HT-29 (cell line): ENCODE results near the gene PRR23B. TPM values are rescaled to one million over a fixed set of nuclear protein-coding genes. Genes with fewer than 3 reads are reported as not detected.
"Not testable (repeated sequence)": the region's sequence is repeated elsewhere in the genome, so short reads cannot be mapped to it uniquely, and the experiment has no call there.

ENCODE experiments used
- DNase-seq: peaks from one replicate; pipeline ENCODE4 v3.0.0-alpha.2; 2015; ENCODE audit warnings: low spot score
- total RNA-seq: library from RNA; depleted of rRNA; stranded (reverse); fragments of >200 nt; shearing (Covaris generic); gene quantifications from 2 replicates; pipeline ENCODE4 v1.2.3, GENCODE V29; 2014; rRNA removed

The PRR23B gene
- not detected in 2 replicates for total RNA-seq

DNA sequence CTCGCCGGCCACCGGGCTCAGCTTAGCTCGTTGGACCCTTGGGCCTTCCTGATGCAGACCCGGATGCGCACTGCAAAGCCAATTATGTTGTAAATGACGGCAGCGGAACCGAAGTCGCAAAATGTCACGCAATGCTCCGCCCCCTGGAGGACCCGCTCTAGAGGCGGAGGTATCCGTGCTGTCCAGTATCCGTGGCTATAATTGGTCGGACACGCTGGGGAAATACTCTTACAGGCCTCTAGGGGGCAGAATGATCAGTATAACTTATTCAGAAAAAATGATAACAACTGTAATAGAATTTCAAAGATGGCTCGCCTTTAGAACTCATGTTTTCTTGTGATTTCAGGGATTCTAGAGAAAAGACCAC lies at the start of gene PRR23B:
Gene PRR23B (minus strand): TSS at position 59 of the 367 bp plus-strand sequence. CDS start 265 bp downstream, outside the sequence.
- DNase-seq: no peak

DNA sequence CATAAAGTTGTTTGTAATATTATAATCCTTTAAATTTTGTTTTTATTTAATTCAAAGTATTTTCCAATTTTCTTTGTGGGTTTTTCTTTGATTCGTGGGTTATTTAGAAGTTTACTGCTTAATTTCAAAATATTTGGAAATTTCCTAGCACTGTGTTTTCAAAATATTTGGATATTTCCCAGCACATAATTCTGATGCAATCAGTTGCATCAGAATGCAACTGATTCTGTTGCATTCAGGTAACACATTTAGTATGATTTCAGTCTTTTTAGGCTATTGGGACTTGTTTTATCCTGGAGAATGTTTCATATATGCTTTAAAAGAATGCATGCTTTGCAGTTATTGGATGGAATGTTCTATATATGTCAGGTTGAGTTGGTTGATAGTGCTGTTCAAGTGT lies 42.2 kb upstream of the PRR23B start:
- DNase-seq: no peak

DNA sequence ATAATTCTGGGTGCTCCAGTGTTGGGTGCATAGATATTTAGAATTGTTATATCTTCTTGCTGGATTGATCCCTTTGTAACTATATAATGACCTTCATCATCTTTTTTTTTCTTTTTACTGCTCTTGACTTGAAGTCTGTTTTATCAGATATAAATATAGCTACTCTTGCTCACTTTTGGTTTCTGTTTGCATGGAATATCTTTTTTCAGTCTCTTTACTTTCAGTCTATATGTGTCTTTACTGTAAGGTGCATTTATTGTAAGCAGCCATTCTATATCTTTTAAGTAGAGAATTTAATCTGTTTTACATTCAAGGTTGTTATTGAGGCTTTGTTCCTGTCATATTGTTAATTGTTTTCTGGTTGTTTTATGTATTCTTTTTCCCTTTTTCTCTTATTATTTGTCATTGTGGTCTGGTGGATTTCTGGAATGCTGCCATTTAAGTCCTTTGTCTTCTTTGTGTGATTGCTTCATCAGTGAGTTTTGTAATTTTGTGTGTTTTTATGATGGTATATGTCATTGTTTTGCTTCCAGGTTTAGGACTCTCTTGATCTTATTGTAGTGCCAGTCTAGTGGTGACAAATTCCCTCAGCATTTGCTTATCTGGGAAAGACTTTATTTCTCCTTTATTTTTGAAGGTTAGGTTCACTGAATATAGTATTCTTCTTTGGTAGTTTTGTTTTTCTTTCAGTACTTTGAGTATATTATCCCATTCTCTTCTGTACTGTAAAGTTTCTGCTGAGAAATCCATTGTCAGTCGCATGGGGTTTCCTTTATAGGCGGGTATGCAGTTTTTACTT lies 32.3 kb upstream of the PRR23B start:
- DNase-seq: no peak

GRCh38 chr3:139044366-139045210 lies 23.9 kb upstream of the PRR23B start, which contains the start of gene PRR23C:
Gene PRR23C (minus strand): TSS chr3:139044892. CDS start chr3:139044620, 272 bp downstream.
- DNase-seq: no peak

DNA sequence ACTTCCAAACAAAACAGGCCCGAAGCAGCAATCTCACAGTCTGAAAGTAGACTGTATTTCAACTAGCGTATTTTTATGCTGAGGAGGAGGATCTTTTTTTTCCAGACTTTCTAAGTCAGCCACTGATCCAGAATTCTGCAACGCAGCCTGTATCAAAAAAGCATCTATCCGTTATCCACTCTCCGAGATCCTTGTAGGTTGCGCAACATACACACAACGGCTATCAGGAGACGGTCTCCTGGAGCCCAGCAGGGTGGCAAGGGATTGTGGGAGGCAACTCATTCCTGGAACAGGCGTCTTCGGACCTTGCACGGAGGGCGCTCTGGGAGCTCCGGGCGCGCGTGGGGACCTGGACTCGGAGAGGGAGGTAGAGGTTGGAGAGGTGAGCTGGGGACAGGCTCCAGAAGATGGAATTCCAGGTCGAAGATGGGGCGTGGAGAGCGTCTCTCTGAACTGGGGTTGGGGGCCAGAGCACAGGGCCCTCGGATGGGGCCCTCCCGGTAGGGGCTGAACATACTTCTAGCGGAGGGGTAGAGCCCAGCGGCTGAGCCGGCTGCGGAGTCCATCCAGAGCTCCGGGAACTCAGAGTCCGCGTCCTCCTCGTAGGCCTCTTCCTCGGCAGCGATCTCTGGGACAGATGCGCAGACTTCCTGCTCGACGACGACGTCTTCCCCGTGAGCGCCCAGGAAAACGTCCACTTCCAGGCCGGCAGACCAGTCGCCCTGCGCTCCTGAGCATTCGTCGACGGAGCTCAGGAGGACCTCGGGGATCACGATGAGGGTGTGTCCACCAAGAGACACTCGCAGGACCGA lies 23.0 kb upstream of the PRR23B start:
- DNase-seq: no peak

GRCh38 chr3:139037478-139037877 lies 16.8 kb upstream of the PRR23B start:
- no peak for DNase-seq

- peak; percentile 3 for DNase-seq
These were observed 11.7 kb upstream of the PRR23B start for GRCh38 chr3:139032326-139033002.

- DNase-seq: not testable (repeated sequence)
These were observed 9.8 kb upstream of the PRR23B start for GRCh38 chr3:139030576-139030975.

GRCh38 chr3:139024968-139025367 lies 4.2 kb upstream of the PRR23B start:
- DNase-seq: no peak

- DNase-seq: no peak
These were observed 474 bp downstream of the PRR23B start for GRCh38 chr3:139020036-139020867.

DNA sequence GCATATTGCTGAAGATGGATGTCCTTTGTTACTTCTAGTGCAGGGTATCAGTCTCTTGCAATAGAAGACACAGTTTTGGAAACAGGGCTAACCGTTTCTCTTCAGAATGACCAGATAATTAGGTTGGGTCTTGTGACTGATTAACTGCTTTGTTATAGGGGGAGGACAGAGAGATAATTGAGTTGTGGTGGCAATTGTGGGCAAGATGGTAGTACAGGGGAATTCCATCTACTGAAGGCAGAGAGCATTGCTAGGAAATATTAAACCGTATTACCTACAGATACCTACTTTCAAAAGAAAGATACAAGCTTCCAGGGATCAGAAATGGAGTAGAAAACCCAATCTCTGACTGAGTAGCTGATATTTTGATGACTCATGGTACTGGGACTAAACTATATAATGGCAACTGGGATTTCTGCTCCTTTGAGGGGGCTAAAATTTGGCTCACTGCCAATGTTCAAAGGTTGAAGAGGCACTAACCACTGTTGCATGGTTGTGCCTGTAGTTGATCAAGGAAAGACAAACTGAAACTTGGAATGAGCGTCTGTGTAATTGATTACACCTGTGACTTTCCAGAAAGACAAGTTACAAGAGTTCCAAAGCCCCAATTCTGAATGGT lies 4.2 kb downstream of the PRR23B start:
- no peak for DNase-seq

- DNase-seq: no peak
These were observed 14.5 kb downstream of the PRR23B start, which contains the start of gene PRR23A for GRCh38 chr3:139006051-139006716. Gene PRR23A (minus strand): TSS chr3:139006268. CDS start chr3:139006268, 0 bp downstream.

- no peak for DNase-seq
These were observed 15.3 kb downstream of the PRR23B start for GRCh38 chr3:139005356-139005993.

GRCh38 chr3:138995706-138996105 lies 25.0 kb downstream of the PRR23B start:
- no peak for DNase-seq

DNA sequence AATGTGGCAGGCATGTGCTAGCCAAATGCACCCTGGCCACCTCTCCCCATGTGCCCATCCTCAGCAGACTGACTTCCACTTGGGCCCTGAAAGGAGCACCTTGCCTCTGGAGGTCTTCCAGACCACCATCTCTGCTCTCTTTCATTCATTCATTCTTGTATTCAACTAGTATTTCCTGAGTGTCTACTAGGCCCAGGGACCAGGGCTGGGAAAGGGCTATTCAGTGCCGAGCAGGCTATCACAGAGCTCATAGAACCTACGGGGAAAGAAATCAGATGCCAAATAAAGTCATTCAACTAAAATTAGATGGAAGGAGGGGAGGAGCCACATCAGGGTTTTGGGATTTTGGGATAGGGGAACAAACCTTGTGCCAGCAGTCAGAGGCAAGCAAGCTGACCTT lies 33.5 kb downstream of the PRR23B start:
- DNase-seq: no peak

DNA sequence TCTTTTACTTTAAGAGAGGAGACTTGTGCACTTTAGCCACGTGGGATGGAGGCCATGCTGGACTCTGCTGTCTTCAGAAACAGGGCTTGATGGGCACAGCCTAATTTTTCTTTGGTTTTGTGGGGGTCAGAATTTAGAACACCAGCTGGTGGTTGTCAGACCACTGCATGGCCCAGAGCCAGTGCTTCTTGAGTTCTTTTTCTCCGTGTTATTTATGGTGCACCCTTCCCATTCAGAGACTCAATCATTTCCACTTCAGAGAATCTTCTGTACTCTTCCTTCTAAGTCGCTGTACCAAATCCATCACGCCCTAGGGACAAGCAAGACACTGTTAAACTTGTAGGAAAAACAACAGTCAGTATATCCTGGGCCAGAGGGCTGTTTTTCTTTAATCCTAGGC lies 34.8 kb downstream of the PRR23B start:
- no peak for DNase-seq

- DNase-seq: no peak
These were observed 35.9 kb downstream of the PRR23B start for GRCh38 chr3:138984816-138985215.

DNA sequence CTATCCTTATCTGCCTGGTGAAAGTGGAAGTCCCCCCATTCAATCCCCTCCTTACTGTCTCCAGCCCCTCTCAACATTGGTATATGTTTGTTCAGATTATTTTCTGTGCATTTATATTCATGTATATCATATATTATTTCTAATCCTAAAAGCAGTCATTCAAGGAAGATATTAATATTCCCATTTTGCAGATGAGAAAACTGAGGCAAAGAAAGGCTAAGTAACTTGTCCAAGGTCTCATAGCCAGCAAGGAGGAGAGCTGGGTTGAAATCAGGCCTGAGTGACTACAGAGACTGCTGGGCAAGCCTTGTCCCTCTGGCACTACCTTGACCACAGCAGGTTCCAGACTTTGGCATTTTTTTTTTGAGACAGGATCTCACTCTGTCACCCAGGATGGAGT lies 44.7 kb downstream of the PRR23B start:
- no peak for DNase-seq

DNA sequence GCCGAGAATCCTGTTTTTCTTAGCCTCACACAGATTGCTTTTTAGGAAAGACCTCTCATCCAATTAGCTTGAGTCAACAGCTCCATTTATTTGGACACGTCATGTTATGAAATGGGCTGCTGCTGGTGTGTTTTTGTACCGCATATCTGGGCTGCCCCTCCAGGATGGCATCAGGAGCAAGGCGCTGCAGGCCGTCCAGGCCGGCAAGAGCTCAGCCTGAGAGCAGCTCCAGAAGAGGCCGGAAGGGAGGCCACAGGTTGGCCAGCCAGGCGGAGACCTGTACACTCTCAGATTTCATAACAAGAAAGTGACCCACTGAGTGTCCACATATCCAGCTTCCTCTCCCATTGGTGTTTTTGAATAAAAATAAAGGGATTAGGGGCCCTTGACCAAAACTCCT lies 45.4 kb downstream of the PRR23B start:
- no peak for DNase-seq
